GM18511 (cell line): ENCODE measurements around the gene CLIP2.
"Not testable (repeated sequence)": the region's sequence is repeated elsewhere in the genome, so short reads cannot be mapped to it uniquely, and the experiment has no call there.

Experiments
- ATAC-seq: cut with Tn5 transposase; IDR thresholded peaks from one replicate; pipeline ENCODE4 v1.9.1; 2021; ENCODE audit warnings: mild to moderate bottlenecking, moderate library complexity; ENCODE audit not compliant: unreplicated experiment

The CLIP2 gene

GRCh38 chr7:74325210-74325565 lies 36.0 kb downstream of the CLIP2 start:
- no peak for ATAC-seq

DNA sequence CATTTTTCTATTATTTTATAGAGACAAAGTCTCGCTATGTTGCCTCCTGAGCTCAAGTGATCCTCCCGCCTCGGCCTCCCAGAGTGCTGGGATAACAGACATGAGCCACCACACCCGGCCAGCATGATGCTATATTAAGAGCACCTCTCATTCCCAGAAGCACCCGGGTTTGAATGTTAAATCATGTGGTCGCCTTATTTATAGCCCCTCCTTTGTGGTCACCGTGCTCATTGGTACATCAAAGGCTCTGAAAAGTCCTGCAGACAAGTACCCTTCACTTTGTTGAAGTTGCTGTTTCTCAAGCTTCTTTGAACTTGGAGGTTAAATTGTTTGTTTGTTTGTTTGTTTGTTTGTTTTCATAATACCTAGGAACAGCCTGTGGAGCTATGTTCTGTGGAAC lies 40.0 kb downstream of the CLIP2 start:
- no peak for ATAC-seq

DNA sequence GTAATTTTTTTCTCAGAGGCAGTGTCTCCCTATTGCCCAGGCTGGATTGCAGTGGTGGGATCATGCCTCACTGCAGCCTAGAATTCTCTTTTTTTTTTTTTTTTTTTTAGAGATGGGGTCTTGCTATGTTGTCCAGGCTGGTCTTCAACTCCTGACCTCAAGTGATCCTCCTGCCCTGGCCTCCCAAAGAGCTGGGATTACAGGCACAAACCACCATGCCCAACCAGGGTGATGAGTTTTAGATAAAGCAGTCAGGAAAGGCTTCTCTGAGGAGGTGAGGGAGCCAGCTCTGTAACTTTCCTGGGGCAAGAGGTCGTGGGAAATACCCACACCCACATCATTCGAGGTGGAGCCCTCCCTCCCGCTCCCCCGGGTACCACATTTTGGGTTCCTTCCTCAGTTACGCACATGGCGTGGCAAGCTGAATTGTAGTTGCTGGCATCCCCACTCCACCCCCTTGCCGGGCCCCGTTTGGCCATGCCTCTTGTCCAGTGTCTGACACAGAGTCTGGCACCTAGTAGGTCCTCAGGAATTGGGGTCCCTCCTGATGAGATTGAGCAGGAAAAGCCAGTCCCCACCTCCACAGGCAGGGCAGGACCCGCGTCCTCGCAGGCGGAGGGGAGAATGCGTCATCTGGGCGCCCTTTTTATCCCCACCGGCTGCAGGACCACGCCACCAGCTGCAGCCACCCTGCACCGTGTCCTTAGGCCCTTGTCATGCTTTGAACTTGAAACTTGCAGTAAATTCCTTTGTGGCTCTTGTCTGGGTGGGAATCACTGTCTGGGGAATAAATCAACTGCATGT lies 43.4 kb downstream of the CLIP2 start:
- no peak for ATAC-seq

- no peak for ATAC-seq
Observed at GRCh38 chr7:74334030-74334429, 44.8 kb downstream of the CLIP2 start.

DNA sequence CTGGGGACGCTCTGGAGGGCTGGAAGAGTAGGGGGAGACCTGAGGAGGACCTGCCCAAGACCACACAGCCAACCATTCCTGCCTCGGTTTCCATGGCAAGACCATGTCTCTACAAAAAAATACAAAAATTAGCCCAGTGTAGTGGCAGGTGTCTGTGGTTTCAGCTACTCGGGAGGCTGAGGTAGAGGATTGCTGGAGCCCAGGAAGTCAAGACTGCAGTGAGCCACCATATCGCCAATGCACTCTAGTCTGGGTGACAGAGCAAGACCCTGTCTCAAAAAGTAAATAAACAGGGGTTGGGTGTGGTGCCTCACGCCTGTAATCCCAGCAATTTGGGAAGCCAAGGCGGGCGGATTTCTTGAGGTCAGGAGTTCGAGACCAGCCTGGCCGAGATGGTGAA lies 48.7 kb downstream of the CLIP2 start:
- ATAC-seq, result no peak

- no peak for ATAC-seq
Observed at GRCh38 chr7:74338366-74339108, 49.3 kb downstream of the CLIP2 start.

DNA sequence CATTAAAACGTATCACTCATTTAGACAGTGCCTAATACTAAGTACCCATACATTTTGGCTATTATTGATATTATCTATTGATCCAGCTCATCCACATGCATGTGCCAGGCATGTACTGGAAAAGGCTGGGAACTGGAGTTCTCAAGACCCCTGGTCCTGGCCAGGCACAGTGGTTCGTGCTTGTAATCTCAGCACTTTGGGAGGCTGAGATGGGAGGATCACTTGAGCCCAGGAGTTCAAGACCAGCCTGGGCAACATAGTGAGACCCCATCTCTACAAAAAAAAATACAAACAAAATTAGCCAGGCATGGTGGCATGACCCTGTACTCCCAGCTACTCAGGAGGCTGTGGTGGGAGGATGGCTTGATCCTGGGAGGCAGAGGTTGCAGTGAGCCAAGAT lies 50.4 kb downstream of the CLIP2 start:
- not testable (repeated sequence) for ATAC-seq

GRCh38 chr7:74343281-74344131 lies 54.3 kb downstream of the CLIP2 start:
- ATAC-seq, result no peak

DNA sequence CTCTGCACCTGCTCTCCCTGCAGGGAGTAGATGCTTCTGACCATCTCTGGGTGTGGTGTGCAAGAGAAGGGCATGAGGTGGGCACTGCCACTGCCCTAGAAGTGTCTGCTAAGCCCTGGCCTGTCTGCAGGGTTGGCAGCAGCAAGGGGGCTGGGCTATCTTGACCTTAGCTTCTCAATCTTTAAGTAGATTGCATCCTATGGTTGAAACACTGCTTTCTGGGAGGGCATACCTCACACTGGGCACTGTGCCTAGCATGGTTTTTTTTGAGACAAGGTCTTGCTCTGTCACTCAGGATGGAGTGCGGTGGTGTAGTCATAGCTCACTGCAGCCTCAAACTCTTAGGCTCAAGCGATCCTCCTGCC lies 54.9 kb downstream of the CLIP2 start:
- no peak for ATAC-seq

DNA sequence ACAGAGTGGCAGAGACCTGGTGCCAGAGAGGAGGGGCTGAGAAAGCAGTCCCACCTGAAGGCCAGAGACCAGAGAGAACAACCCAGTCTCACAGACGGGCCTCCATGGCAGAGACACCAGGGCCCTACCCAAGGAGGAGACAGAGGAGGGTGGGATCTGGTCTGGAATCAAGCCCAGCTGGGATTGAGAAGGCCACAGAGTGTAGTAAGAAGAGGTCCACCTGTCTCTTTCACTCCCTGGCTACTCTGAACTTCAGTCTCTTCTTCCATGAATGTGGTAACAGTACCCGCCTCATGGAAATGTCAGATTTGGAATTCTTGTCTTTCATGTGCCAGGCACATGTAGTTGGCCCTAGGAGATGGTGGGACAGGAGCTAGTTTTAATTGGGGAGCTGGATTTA lies 55.6 kb downstream of the CLIP2 start:
- ATAC-seq, result no peak

- no peak for ATAC-seq
Observed at GRCh38 chr7:74345970-74346369, 56.8 kb downstream of the CLIP2 start.

DNA sequence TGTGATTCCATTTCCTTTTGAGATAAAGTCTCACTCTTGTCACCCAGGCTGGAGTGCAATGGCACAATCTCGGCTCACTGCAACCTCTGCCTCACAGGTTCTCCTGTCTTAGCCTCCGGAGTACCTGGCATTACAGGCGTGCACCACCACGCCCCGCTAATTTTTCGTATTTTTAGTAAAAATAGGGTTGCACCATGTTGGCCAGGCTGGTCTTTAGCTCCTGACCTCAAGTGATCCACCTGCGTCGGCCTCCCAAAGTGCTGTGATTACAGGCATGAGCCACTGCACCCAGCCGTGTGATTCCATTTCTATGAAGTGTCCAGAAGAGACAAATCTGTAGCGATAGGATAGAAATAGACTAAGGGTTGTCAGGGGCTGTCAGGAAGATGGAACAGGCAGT lies 60.4 kb downstream of the CLIP2 start:
- no peak for ATAC-seq

- ATAC-seq, result no peak
Observed at GRCh38 chr7:74350751-74351150, 61.5 kb downstream of the CLIP2 start.

- ATAC-seq, result no peak
Observed at GRCh38 chr7:74351836-74352235, 62.6 kb downstream of the CLIP2 start.

DNA sequence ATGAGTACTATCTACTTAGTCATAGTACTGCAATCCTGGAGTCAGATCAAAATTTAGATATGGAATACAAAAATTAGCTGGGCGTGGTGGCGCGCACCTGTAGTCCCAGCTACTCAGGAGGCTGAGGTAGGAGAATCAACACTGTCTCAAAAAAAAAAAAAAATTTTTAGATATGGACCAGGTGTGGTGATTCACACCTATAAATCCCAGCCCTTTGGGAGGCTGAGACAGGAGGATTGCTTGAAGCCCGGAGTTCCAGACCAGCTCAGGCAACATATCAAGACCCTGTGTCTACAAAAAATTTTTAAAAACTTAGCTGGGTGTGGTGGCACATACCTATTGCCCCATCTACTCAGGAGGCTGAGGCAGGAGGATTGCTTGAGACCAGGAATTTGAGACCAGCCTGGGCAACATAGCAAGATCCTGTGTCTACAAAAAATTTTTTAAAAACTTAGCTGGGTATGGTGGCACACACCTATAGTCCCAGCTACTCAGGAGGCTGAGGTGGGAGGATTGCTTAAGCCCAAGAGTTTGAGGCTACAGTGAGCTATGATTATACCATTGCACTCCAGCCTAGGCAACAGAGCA lies 63.4 kb downstream of the CLIP2 start:
- not testable (repeated sequence) for ATAC-seq

DNA sequence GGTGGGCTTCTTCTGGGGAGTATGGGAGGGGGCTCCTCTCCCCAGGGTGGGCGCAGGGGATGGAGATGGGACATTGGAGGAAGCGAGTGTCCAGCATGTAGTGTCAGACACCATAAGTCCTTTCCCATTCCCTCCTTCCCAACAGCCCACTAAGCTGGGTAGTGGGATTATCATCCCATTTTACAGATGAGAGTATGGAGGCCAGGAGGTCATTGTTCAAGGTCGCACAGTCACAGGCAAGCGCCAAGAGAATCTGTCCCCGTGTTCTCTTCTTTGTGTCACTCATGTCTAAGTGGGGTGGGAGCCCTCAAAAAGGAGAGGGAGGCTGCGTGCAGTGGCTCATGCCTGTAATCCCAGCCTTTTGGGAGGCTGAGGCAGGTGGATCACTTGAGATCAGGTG lies 64.8 kb downstream of the CLIP2 start:
- ATAC-seq, result no peak

DNA sequence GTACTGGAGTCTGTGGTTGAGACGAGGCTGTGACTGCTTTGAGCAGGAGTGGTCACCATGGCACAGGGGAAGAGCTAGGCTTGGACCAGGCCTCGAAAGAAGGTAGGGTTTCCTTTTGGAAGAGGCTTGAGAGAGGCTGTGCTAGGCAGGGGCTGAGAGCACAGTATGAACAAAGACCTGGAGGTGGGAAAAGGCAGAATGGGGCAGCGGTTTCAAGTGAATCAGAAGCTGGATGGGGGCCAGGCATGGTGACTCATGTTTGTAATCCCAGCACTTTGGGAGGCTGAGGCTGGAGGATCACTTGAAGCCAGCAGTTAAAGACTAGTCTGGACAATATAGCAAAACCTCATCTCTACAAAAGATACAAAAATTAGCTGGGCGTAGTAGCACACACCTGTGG lies 65.9 kb downstream of the CLIP2 start:
- ATAC-seq, result no peak

GRCh38 chr7:74356589-74357315 lies 67.5 kb downstream of the CLIP2 start:
- ATAC-seq, result no peak

GRCh38 chr7:74360008-74360407 lies 70.8 kb downstream of the CLIP2 start:
- ATAC-seq, result no peak

DNA sequence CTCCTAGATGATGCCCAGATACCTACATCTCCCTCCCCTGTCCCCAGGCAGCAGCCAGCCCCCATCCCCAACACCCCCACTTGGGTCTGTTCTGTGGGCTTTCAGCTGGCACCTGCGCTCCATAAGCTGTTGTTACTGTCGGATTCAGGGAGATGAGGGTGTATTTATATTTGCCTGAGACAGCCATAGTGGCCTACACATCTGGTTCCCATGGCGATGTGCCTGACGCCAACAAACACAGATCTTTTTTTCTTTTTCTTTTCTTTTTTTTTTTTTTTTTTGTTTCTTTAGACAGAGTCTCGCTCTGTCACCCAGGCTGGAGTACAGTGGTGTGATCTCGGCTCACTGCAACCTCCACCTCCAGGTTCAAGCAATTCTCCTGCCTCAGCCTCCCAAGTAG lies 73.1 kb downstream of the CLIP2 start:
- ATAC-seq, result no peak

DNA sequence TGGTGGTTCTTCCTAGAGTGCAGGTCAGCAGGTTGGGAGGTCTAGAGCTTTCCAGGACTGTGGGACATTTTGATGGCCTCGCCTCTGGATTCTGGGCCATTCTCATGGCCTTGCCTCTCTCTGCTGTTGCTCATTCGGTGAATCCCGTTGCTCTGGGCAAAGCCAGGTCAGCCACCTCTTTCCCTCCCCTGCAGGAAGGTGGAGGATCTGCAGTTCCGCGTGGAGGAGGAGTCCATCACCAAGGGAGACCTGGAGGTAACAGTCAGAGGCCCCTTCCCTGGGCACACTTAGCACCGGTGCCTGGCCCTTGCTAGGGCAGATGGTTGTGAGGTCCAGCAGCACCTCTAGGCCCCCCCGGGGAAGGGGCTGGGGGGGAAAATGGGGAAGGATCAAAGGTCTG lies 74.9 kb downstream of the CLIP2 start:
- no peak for ATAC-seq
